GM12878 (cell line): ENCODE measurements around the gene SSH2. TPM values are rescaled to one million over a fixed set of nuclear protein-coding genes. Genes with fewer than 3 reads are reported as not detected.

Experiments used
- ATAC-seq: fragments of 200-7000 bp; cut with Tn5 transposase; 3 replicates; pipeline ENCODE4 v1.9.1; 2020; ENCODE audit warnings: mild to moderate bottlenecking, moderate library complexity
- BruUV-seq: library from RNA; stranded (reverse); fragments of 400-500 nt; replicated peaks from 2 replicates; lab custom pipeline; 2021; lab: Mats Ljungman, UMichigan
- CTCF ChIA-PET: fragments of 300-600 bp; sonication (Branson Sonifier 250); formaldehyde crosslinking; extraction: SDS; loops from one replicate; lab custom pipeline; 2021; ENCODE audit warnings: inconsistent platforms; lab: Yijun Ruan, JAX
- POLR2A ChIA-PET: fragments of 350-600 bp; formaldehyde crosslinking; extraction: SDS; loops from one replicate; lab custom pipeline; 2021; ENCODE audit warnings: inconsistent platforms; lab: Charles Lee
- RAD21 ChIA-PET: fragments of 300-600 bp; sonication (Branson Sonifier 250); formaldehyde crosslinking; loops from one replicate; lab custom pipeline; 2023; ENCODE audit warnings: antibody characterized with exemption; ENCODE audit not compliant: unreplicated experiment; lab: Charles Lee
- SMC1A ChIA-PET: fragments of 300-600 bp; sonication (Branson Sonifier 250); formaldehyde crosslinking; loops from one replicate; lab custom pipeline; 2023; ENCODE audit not compliant: unreplicated experiment, uncharacterized antibody; lab: Charles Lee
- DNase-seq: peaks from one replicate; pipeline ENCODE4 v3.0.0-alpha.2; 2011; ENCODE audit warnings: low read depth, low spot score
- FAIRE-seq: peaks from 3 replicates; lab custom pipeline; 2011; peaks lifted over from hg19 to GRCh38; lab: Jason Lieb, UNC
- H2AFZ ChIP-seq: 2 replicates; pipeline ENCODE4 v1.6.0; 2011; ENCODE audit warnings: low read depth, low read length, control low read depth; ENCODE audit not compliant: control insufficient read depth
- H3K27ac ChIP-seq: 2 replicates; pipeline ENCODE4 v1.5.1; 2011; ENCODE audit warnings: control low read depth; ENCODE audit not compliant: control insufficient read depth, insufficient read depth
- H3K27me3 ChIP-seq, 2 experiments: replicated peaks in 1 of 2; 2 replicates each; pipeline versions ENCODE4 v1.6.0 to v1.6.1; 2011; ENCODE audit warnings: low read length in 1 of 2; ENCODE audit not compliant: control insufficient read depth in 2 of 2, insufficient read depth in 2 of 2
- H3K36me3 ChIP-seq, 2 experiments: 2 replicates each; pipeline ENCODE4 v1.5.1; 2011; ENCODE audit warnings: low read length in 1 of 2; ENCODE audit not compliant: control insufficient read depth in 2 of 2, insufficient read depth in 2 of 2
- H3K4me1 ChIP-seq: 2 replicates; pipeline ENCODE4 v1.6.1; 2011; ENCODE audit warnings: mild to moderate bottlenecking, low read length, moderate library complexity, mixed read lengths; ENCODE audit not compliant: control insufficient read depth, insufficient read depth
- H3K4me2 ChIP-seq: 2 replicates; pipeline ENCODE4 v1.6.0; 2011; ENCODE audit warnings: control low read depth; ENCODE audit not compliant: control insufficient read depth, insufficient read depth
- H3K4me3 ChIP-seq: fragments of 200-600 bp; sonication (generic); 2 replicates; pipeline ENCODE4 v1.5.1; 2016
- H3K79me2 ChIP-seq: 2 replicates; pipeline ENCODE4 v1.6.0; 2011; ENCODE audit warnings: low read length; ENCODE audit not compliant: control insufficient read depth, insufficient read depth
- H3K9ac ChIP-seq: 2 replicates; pipeline ENCODE4 v1.8.0; 2011; ENCODE audit warnings: low read length, control low read depth, mixed read lengths; ENCODE audit not compliant: control insufficient read depth, insufficient read depth
- H3K9me3 ChIP-seq: replicated peaks from 3 replicates; pipeline ENCODE4 v1.5.1; 2011; ENCODE audit warnings: mild to moderate bottlenecking, low read length; ENCODE audit not compliant: control insufficient read depth, insufficient read depth
- H4K20me1 ChIP-seq: 2 replicates; pipeline ENCODE4 v1.6.0; 2011; ENCODE audit not compliant: control insufficient read depth, insufficient read depth
- CHD1 ChIP-seq: IDR thresholded peaks from 2 replicates; pipeline ENCODE4 v1.6.1; 2012; ENCODE audit warnings: low read depth, low read length, improper control_type of control experiment
- CHD4 ChIP-seq: fragments of 200-600 bp; sonication (generic); IDR thresholded peaks from 2 replicates; pipeline ENCODE4 v1.6.1; 2016; ENCODE audit warnings: mild to moderate bottlenecking
- EED ChIP-seq: sonication (generic); IDR thresholded peaks from 2 replicates; pipeline ENCODE4 v1.6.1; 2016; ENCODE audit warnings: antibody characterized with exemption, low read depth
- ELK1 ChIP-seq: IDR thresholded peaks from 2 replicates; pipeline ENCODE4 v1.6.1; 2012; ENCODE audit warnings: low read depth, low read length, improper control_type of control experiment
- ETV6 ChIP-seq, 2 experiments: fragments of 450-650 bp in 1 of 2; IDR thresholded peaks in 1 of 2; conservative IDR thresholded peaks in 1 of 2; 2 replicates each; pipeline ENCODE4 v1.6.1; 2014; ENCODE audit warnings: antibody characterized with exemption in 1 of 2, borderline replicate concordance in 1 of 2, low read depth in 1 of 2, mild to moderate bottlenecking in 1 of 2, moderate library complexity in 1 of 2
- HDGF ChIP-seq: fragments of 450-650 bp; IDR thresholded peaks from 2 replicates; pipeline ENCODE4 v1.6.1; 2016; ENCODE audit warnings: antibody characterized with exemption
- IKZF1 ChIP-seq: fragments of 450-650 bp; conservative IDR thresholded peaks from 2 replicates; pipeline ENCODE4 v1.6.1; 2017; ENCODE audit warnings: antibody characterized with exemption, mild to moderate bottlenecking
- IKZF2 ChIP-seq, 2 experiments: fragments of 450-650 bp; IDR thresholded peaks; 2 replicates each; pipeline ENCODE4 v1.6.1; 2017; ENCODE audit warnings: mild to moderate bottlenecking in 2 of 2, moderate library complexity in 2 of 2
- MEF2A ChIP-seq: IDR thresholded peaks from 2 replicates; pipeline ENCODE4 v1.6.1; 2011; ENCODE audit warnings: low read depth, mild to moderate bottlenecking, low read length, moderate library complexity; ENCODE audit not compliant: insufficient read depth
- MTA3 ChIP-seq: IDR thresholded peaks from 2 replicates; pipeline ENCODE4 v1.6.1; 2012; ENCODE audit warnings: low read length, inconsistent platforms, borderline replicate concordance
- NFIC ChIP-seq: IDR thresholded peaks from 2 replicates; pipeline ENCODE4 v1.6.1; 2012; ENCODE audit warnings: low read depth, mild to moderate bottlenecking, inconsistent platforms, low read length, moderate library complexity
- RAD21 ChIP-seq: IDR thresholded peaks from 2 replicates; pipeline ENCODE4 v1.6.1; 2011; ENCODE audit warnings: mild to moderate bottlenecking, low read depth, low read length, moderate library complexity; ENCODE audit not compliant: insufficient read depth
- RFX5 ChIP-seq: IDR thresholded peaks from 2 replicates; pipeline ENCODE4 v1.6.1; 2011; ENCODE audit warnings: low read depth, low read length, improper control_type of control experiment
- SRF ChIP-seq, 2 experiments: IDR thresholded peaks; 2 replicates each; pipeline ENCODE4 v1.6.1; 2011; ENCODE audit warnings: low read depth in 2 of 2, low read length in 2 of 2, mild to moderate bottlenecking in 1 of 2, moderate library complexity in 1 of 2
- ZZZ3 ChIP-seq: IDR thresholded peaks from 2 replicates; pipeline ENCODE4 v1.6.1; 2011; ENCODE audit warnings: low read depth; ENCODE audit not compliant: control insufficient read depth, insufficient read length
- WGBS: methylation state at CpG from one replicate; pipeline ENCODE4 v1.1.6; 2016; ENCODE audit warnings: low lambda C conversion rate; ENCODE audit not compliant: insufficient replicate concordance, insufficient coverage; ENCODE audit errors: missing lambda C conversion rate; 5-methylcytosine and 5-hydroxymethylcytosine counted together
- in situ Hi-C: fragments of 300-500 bp; cut with MboI; formaldehyde crosslinking; loops from 9 replicates; pipeline ENCODE4 v1.14.3; 2018; ENCODE audit warnings: mixed read lengths
- intact Hi-C: fragments of 100-400 bp; cut with micrococcal nuclease; formaldehyde crosslinking; loops from one replicate; pipeline ENCODE4 v1.14.2; 2022; ENCODE audit not compliant: unreplicated experiment
- polyA plus RNA-seq, 11 experiments: library from polyadenylated mRNA; depleted of rRNA in 4 of 11; unstranded in 6 of 11; stranded (reverse) in 5 of 11; fragments of >200 nt; fragmentation: Nextera tagmentation in 4 of 11; fragmentation: Illumina TruSeq in 1 of 11; extraction: Ambion mirVana in 4 of 11; extraction: Trizol in 1 of 11; gene quantifications; 1 replicate in 1 of 11; 2 replicates in 10 of 11; pipeline versions ENCODE4 v1.2.1 to v1.2.3, GENCODE V29; 2011 to 2016; ENCODE audit warnings: inconsistent platforms in 2 of 11, missing spikeins in 2 of 11, low read depth in 1 of 11
- total RNA-seq, 4 experiments: library from RNA; depleted of rRNA in 3 of 4; stranded (reverse); fragments of >200 nt in 3 of 4; fragmentation: Illumina TruSeq in 1 of 4; extraction: Trizol in 1 of 4; gene quantifications; 2 replicates each; pipeline versions ENCODE4 v1.2.1 to v1.2.3, GENCODE V29; 2013 to 2021

SSH2 gene
- total and polyA plus RNA-seq, 10 of the 15 experiments (the other 5 are each of a cell fraction or from before 2014, with no cell fraction given), result 9.3 to 65.9 (median 34.0) TPM

- Histone ChIP-seq H3K4me3 (no peak overlapping the region), H3K9ac (no peak overlapping the region), H4K20me1 (no peaks in the 10 kb centered on the region), H3K27me3 (no peaks in the 10 kb centered on the region), H3K4me1 (no peaks in the 10 kb centered on the region), H3K36me3 (peaks cover 0 to 2% of the 10 kb centered on the region in 2 experiments; a peak in 1 of 4 replicates), H3K9me3 (no peaks in the 10 kb centered on the region), H3K79me2 (no peaks in the 10 kb centered on the region), H3K4me2 (0 out of 2 replicates have a peak overlapping the region, but pooled peaks have one; percentile 3), H2AFZ (peak overlapping the region; percentile 29), H3K27ac (no peak overlapping the region)
- ChIA-PET CTCF (interaction anchor here (0.7 to 2.0 kb wide), 3 partner anchors 13 to 96 kb away, joined by 3 to 19 read pairs (median 4); no protein-coding TSS in a partner anchor), POLR2A (interaction anchor here (0.5 to 1.4 kb wide), 6 partner anchors 12 to 888 kb away, joined by 3 to 9 read pairs (median 4); no protein-coding TSS in a partner anchor), SMC1A (interaction anchor here (0.6 to 2.8 kb wide), 8 partner anchors 8 to 802 kb away, joined by 3 to 11 read pairs (median 3); no protein-coding TSS in a partner anchor), RAD21 (interaction anchor here (0.9 to 1.5 kb wide), 4 partner anchors 15 to 257 kb away, joined by 3 to 8 read pairs (median 5); partner anchors contain the start of gene SSH2)
- WGBS, result 50% methylated on average over 10 of the region's 10 CpGs
- in situ Hi-C loops, result no loop called here
- DNase-seq (no peak), FAIRE-seq (peak; percentile 64), ATAC-seq (peak; percentile 45; the same call in 2 of the 3 replicates)
- BruUV-seq, result TSS peak; percentile 17
- 0 out of 4 replicates have a peak, but pooled peaks of 1 of the 2 experiments have one; percentile 11 for TF ChIP-seq IKZF2 (IDR thresholded peaks at IDR 0.05)
- no peak for TF ChIP-seq NFIC
- TF ChIP-seq IKZF1, result peak; percentile 26; the same call in 1 of the 2 replicates
- intact Hi-C loops, result no loop called here
Observed at GRCh38 chr17:29835435-29836351, 94.3 kb downstream of the SSH2 start.

DNA sequence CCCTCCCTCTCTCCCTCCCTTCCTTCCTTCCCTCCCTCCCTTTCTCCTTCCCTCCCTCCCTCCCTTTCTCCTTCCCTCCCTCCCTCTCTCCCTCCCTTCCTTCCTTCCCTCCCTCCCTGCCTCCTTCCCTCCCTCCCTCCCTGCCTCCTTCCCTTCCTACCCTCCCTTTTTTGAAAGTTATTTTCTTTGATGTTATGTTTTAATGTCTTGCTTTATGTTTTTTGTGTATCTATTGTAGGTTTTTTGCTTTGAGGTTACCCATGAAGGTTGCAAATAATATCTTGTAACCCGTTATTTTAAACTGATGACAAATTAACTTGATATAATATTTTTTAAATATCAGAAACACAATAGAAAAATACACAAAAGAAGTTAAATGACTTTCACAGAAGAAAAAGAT, 96.2 kb downstream of the SSH2 start:
- intact Hi-C loops (no loop called here), in situ Hi-C loops (no loop called here)
- Histone ChIP-seq H3K27me3 (no peaks in the 10 kb centered on the region), H3K4me3 (no peak overlapping the region), H3K79me2 (no peaks in the 10 kb centered on the region), H3K4me1 (no peaks in the 10 kb centered on the region), H3K27ac (no peak overlapping the region), H4K20me1 (no peaks in the 10 kb centered on the region), H3K4me2 (no peak overlapping the region), H3K9me3 (no peaks in the 10 kb centered on the region), H3K36me3 (peaks cover 0 to 2% of the 10 kb centered on the region in 2 experiments; a peak in 1 of 4 replicates), H2AFZ (no peak overlapping the region)
- 100% methylated on average over 1 of the region's 1 CpG for WGBS
- no TSS peak for BruUV-seq
- ChIA-PET SMC1A (no interaction called here), POLR2A (no interaction called here), RAD21 (no interaction called here)
- no peak for ATAC-seq
- no peak for FAIRE-seq
- TF ChIP-seq RFX5, result no peak
- no peak for TF ChIP-seq MEF2A
- no peak for TF ChIP-seq ELK1
- no peak for TF ChIP-seq HDGF
- TF ChIP-seq RAD21, result no peak
- no peak for TF ChIP-seq CHD1
- TF ChIP-seq CHD4, result no peak
- no peak for TF ChIP-seq ETV6 (conservative IDR thresholded peaks at IDR 0.05 in 1 of 2, IDR thresholded peaks at IDR 0.05 in 1 of 2; ENCODE audit: borderline replicate concordance in 1 of 2, low read depth in 1 of 2)
- TF ChIP-seq MTA3, result no peak
- TF ChIP-seq EED, result no peak
- TF ChIP-seq ZZZ3, result no peak
- no peak for TF ChIP-seq SRF (IDR thresholded peaks at IDR 0.05; ENCODE audit: low read depth in 2 of 2, low read length in 2 of 2)
- TF ChIP-seq, all 136 proteins: peak for 0
- CTCF ChIA-PET, result no interaction called here
- DNase-seq, result no peak
- no peak overlapping the region for H3K9ac ChIP-seq
